GM21576 (cell line): Measurements from ENCODE around the gene WBP1L.
"Not testable (repeated sequence)": the region's sequence is repeated elsewhere in the genome, so short reads cannot be mapped to it uniquely, and the experiment has no call there.

Experiments used
- ATAC-seq: cut with Tn5 transposase; IDR thresholded peaks from one replicate; pipeline ENCODE4 v1.9.1; 2021; ENCODE audit warnings: mild to moderate bottlenecking, moderate library complexity; ENCODE audit not compliant: unreplicated experiment

Gene WBP1L

GRCh38 chr10:102758240-102758932 is 14.6 kb downstream of the WBP1L start:
- no peak for ATAC-seq

- ATAC-seq: not testable (repeated sequence)
Measured at GRCh38 chr10:102758933-102759262, 15.2 kb downstream of the WBP1L start.

DNA sequence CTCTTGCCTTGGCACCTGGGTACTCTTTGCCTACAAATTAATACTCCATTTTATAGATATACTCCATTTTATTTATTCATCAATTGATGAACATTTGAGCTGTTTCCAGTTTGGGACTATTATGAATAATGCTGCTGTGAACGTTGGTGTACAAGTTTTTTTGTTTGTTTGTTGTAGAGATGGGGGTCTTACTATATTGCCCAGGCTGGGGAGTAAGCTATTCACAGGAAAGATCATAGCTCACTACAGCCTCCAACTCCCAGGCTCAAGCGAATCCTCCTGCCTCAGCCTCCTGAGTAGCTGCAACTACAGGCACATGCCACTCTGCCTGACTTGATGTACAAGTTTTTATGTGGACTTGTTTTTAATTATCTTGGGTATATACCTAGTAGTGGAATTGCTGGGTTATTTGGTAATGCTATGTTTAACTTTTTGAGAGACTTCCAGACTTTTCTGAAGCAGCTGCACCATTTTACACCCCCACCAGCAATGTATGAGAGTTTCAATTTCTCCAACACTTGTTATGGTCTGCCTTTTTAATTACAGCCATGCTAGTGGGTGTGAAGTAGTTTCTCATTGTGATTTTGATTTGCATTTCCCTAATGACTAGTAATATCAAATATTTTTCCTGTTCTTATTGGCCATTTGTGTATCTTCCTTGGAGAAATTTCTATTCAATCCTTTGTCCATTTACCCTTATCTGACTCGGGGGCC is 15.9 kb downstream of the WBP1L start:
- no peak for ATAC-seq

- no peak for ATAC-seq
Measured at GRCh38 chr10:102761981-102762380, 18.2 kb downstream of the WBP1L start.

- ATAC-seq: no peak
Measured at GRCh38 chr10:102762401-102763015, 18.8 kb downstream of the WBP1L start.

DNA sequence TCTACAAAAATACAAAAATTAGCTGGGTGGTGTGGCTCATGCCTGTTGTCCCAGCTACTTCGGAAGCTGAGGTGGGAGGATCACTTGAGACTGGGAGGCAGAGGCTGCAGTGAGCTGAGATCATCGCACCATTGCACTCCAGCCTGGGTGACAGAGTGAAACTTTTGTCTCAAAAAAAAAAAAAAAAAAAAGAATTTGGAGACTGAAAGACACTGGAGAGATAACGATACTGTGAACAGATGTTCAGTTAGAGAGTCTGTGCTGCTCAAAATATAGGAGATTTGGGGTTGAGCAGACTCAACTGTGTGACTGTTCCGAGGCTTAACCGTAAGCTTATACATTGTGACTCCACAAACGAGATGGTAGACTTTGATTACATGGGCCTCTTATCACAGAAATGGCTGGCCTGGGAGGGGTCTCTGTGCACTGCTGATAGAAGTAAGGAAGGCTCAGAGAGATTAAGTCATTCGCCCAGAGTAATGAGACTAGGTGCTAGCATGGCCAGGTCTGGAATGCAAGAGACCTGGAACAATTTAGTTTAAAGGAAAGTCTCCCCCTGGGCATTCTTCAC is 19.4 kb downstream of the WBP1L start:
- ATAC-seq: no peak

DNA sequence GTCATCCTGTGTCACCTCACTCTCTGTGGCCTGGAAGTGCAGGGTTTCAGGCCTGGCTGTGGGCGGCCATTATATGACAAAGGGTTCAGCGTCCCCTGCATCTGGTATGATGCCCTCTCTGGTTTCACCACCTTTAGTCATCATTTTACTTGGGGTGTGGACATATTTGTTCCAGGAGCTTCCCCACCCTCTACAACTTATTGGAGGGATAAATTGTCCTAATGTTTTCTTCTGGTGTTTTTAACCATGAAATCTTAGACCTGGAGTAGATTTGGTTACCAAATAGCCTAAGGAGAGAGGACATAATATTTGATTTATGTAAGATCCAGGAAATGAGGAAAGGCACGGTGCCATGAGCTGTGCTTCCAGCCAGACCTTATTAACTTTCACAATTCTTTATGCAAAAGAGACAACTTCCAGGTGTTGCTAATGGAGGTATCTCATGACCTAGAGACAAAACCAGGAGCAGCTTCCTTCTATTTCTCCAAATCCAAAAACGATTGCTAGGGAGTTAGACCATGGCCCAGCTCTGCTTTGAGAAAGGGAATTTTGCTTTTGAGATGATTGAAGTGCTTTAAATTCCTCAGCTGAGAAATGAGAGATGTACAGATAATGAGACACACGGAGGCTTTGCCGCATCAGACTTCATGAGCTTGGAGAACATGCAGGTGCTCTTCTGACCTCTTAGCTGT is 20.9 kb downstream of the WBP1L start:
- no peak for ATAC-seq

GRCh38 chr10:102765336-102765735 is 21.6 kb downstream of the WBP1L start:
- no peak for ATAC-seq

DNA sequence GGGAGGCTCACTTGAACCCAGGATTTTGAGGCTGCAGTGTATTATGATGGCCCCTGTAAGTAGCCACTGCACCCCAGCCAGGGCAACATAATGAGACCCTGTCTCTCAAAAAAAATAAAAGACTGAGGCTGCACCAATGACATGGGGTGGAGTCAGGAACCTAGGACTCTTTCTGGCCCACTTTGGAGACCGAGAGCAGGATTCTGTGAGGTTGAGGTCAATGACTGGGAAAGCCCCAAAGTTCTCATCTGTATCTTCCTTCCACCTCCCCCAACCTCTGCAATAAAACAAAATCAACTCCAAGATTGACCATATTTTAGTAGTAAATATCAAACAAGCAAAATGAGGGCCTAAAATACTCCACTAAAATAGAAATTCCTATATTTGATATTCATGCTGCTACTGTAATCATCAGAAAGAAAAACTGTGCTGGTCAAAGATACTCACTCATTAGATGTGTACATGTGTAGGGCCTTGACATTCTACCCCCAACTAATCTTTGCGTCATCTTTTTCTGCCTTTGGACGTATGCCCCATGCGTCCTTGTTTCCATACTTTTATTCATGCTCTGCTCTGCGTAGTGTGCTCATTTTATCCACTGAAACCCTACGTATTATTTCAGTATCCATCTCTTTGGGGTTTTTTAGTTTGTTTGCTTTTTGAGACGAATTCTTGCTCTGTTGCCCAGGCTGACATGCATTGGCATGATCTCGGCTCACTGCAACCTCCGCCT is 23.8 kb downstream of the WBP1L start:
- no peak for ATAC-seq

DNA sequence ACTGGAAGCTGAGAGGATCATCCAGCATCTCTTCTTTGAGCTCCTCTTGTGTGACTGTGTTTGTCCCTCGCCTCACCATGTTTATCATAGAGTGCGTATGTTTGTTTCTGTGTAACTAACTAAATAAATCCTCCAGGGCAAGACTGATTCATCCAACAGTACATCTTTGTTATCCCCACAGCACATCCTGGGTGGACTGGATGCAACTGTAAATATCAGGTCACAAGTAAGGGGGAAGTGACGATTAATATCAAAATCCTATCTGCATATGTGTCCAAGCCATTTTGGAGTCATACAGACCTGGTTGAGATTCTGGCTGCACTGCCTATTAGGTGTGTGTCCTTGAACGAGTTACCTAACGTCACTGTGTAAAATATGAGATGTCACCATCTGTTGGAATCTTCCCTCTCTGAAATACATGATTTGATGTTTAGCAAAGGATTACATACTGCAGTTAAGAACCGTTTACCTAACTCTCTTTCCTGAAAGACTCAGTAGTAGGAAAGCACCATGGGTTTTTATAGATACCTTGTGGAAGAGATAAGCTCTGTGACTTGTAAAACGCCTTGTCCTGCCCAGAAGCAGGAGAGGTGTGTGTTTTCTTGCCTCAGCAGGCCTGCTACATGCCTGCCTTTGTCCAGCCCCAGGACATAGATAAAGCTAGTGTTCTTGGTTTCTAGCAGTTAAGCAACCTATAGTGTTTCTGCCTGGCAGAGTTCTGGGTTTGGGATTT is 25.8 kb downstream of the WBP1L start:
- no peak for ATAC-seq

DNA sequence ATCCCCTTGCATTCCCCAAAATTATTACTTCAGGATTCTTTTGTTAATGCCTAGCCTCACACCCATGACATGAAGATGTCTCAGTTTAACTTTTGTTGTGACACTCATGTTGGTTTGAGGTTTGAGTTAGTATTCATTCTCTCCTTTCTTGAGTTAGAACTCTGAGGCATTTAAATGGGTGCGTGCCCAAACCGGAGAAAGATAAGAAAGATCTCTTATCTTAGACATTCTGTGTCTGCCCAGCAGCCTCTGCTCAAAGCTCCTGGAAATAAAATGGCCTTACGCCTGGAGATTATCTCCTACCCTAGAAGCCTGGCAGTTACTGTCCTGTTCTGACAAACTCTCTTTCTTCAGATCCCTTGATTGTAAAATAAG is 26.3 kb downstream of the WBP1L start:
- ATAC-seq: no peak

GRCh38 chr10:102770792-102771191 is 27.0 kb downstream of the WBP1L start:
- ATAC-seq: no peak

DNA sequence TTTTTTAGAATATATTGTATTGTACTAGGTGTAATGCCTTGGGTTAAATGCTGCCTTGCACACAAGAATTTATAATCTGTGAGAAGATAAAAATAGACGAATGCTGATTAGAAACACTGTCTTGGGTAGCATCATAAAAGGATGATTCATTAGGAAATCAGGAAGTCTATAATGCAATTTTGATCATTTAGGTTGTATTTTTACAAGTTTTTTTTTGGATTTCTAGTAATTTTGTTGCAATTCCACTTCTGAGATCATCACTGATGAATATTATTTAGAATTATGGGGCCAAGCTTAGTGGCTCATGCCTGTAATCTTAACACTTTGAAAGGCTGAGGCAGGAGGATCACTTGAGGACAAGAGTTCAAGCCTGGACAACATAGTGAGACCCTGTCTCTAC is 29.6 kb downstream of the WBP1L start:
- no peak for ATAC-seq

- no peak for ATAC-seq
Measured at GRCh38 chr10:102773986-102774385, 30.2 kb downstream of the WBP1L start.

DNA sequence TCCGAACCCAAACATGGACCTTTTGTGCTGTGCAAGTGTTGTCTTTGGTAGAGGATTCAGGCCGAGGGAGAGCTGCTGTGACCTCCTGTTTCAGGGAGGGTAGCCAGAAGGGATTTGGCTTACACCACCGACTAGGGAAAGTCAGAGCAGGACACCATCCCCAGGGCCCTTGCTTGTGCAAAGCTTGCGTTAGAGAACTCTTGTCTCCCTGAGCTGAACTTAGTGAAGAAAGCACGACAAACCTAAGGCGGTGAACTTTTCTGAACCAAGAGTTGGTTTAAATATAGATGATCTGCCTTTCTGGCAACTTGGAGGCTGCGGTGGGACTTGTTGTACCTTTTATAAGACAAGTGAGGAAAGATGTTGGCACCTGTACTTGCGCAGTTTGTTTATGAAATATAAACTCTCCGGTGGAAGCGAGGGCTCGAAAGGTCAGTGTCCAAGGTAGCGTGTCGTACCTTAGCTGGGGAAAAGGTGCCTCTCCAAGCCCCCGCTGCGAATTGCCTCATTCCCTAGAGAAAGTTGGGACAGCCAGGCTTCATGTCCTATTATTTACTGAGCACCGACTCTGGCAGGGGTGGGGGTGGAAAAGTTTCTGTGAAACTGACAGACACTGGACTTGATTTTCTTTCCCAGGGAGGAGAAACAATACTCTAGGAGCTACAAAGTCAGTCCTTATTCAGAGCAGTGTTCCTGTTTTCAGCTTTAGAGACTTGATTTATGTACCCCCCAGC is 31.6 kb downstream of the WBP1L start:
- no peak for ATAC-seq

GRCh38 chr10:102775935-102776669 is 32.4 kb downstream of the WBP1L start:
- ATAC-seq: no peak

- no peak for ATAC-seq
Measured at GRCh38 chr10:102776779-102777456, 33.2 kb downstream of the WBP1L start.
